Endothelial cell (in vitro differentiated cells): ENCODE data around the gene DPCD. TPM values are rescaled to one million over a fixed set of nuclear protein-coding genes. Genes with fewer than 3 reads are reported as not detected.

Experiments used
- DNase-seq: peaks from one replicate; pipeline ENCODE4 v3.0.0; 2021; ENCODE audit warnings: low spot score
- H3K27ac Mint-ChIP-seq: one replicate; pipeline ENCODE4 v1.8.0; 2021; ENCODE audit warnings: mixed read lengths, inconsistent platforms; ENCODE audit not compliant: unreplicated experiment
- H3K27me3 Mint-ChIP-seq: one replicate; pipeline ENCODE4 v1.8.0; 2021; ENCODE audit warnings: mild to moderate bottlenecking, moderate library complexity, mixed read lengths, inconsistent platforms; ENCODE audit not compliant: unreplicated experiment
- H3K36me3 Mint-ChIP-seq: one replicate; pipeline ENCODE4 v1.8.0; 2021; ENCODE audit warnings: mild to moderate bottlenecking, low read depth, mixed read lengths, inconsistent platforms; ENCODE audit not compliant: unreplicated experiment
- H3K4me1 Mint-ChIP-seq: one replicate; pipeline ENCODE4 v1.8.0; 2021; ENCODE audit warnings: mild to moderate bottlenecking, mixed read lengths, inconsistent platforms; ENCODE audit not compliant: unreplicated experiment
- H3K4me3 Mint-ChIP-seq: one replicate; pipeline ENCODE4 v1.8.0; 2021; ENCODE audit warnings: mild to moderate bottlenecking, mixed read lengths, inconsistent platforms; ENCODE audit not compliant: unreplicated experiment
- H3K9me3 Mint-ChIP-seq: one replicate; pipeline ENCODE4 v1.8.0; 2021; ENCODE audit warnings: mixed read lengths, inconsistent platforms; ENCODE audit not compliant: unreplicated experiment
- total RNA-seq: library from RNA; stranded (reverse); fragmentation: NEBNext Ultra II Directional; extraction: Animal tissue kit (Norgen Biotek cat#: 25700); gene quantifications from one replicate; pipeline ENCODE4 v1.2.1, GENCODE V29; 2021; ENCODE audit not compliant: unreplicated experiment
- TF ChIP-seq, protein P1 (sequence below): fragments of 200-600 bp; sonication (generic); IDR thresholded peaks from one replicate; pipeline ENCODE4 v1.5.0; 2021; ENCODE audit warnings: antibody characterized with exemption; ENCODE audit not compliant: unreplicated experiment

The DPCD gene
- total RNA-seq, 1 donor from 2014 or later = 16.7 TPM

DNA sequence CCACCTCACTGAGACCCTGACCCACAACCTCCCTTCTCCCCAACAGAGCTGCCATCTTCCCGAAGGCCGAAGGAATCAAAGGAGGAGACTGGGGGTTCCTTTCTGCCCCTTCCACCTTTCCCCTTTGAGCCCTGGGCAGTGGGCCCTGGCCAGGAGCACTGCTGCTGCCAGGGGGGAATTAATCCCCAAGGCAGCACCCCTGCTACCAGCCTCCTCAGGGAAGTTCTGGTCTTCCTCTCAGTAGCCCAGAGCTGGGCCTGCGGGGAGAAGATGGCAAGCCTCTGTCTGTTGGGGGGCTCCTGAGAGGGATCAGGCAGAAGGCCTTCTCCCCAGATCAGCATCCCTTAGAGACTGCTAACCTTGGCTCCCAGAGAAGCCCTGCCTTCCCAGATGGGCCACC lies 25.5 kb downstream of the DPCD start:
- Mint-ChIP-seq H3K27ac (no peak overlapping the region), H3K36me3 (peaks cover 14% of the 10 kb centered on the region), H3K4me3 (no peak overlapping the region), H3K4me1 (peaks cover 35% of the 10 kb centered on the region), H3K27me3 (peaks cover 11% of the 10 kb centered on the region), H3K9me3 (no peaks in the 10 kb centered on the region)
- DNase-seq = no peak
- TF ChIP-seq, protein P1, sequence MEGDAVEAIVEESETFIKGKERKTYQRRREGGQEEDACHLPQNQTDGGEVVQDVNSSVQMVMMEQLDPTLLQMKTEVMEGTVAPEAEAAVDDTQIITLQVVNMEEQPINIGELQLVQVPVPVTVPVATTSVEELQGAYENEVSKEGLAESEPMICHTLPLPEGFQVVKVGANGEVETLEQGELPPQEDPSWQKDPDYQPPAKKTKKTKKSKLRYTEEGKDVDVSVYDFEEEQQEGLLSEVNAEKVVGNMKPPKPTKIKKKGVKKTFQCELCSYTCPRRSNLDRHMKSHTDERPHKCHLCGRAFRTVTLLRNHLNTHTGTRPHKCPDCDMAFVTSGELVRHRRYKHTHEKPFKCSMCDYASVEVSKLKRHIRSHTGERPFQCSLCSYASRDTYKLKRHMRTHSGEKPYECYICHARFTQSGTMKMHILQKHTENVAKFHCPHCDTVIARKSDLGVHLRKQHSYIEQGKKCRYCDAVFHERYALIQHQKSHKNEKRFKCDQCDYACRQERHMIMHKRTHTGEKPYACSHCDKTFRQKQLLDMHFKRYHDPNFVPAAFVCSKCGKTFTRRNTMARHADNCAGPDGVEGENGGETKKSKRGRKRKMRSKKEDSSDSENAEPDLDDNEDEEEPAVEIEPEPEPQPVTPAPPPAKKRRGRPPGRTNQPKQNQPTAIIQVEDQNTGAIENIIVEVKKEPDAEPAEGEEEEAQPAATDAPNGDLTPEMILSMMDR = no peak

DNA sequence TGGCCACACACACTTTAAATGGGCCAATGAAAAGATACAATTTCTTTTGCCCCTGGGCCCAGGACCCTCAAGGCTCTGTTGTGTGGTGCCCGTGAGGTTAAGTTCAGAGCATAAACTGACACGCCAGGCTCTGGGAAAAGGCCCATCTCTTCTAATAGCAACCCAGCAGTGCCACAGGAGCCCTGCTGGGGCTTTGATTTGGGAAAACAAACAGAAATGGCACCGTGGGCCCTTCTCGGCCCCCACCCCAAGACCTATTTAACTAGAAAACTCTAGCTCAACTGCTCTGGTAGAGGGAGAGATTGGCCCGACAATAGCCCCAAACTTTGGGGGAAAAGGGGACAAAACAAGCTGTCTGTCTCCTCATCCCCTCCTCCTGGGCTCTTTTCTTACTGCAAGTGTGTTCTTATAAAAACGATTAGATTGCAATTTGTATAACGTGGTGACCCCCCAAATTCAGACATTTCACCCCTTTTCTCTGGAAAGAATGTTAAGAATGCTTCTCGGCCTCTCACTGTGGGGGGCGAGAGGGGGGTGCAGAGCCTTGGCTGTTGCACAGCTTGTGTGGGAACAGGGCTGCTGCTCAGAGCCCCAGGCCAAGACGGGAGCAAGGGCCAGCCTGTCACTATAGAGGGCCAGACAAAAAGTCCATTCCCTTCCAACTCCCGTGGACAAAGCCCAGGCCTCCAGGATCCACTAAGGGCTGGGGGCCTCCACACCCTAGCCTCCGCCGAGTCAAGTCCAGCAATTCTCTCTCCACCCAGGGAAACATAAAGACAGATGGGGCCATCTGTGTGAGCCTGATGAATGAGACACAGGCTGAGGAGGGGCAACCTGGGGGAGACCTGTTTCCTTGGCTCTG lies 26.8 kb downstream of the DPCD start:
- H3K4me3 Mint-ChIP-seq = no peak overlapping the region
- no peaks in the 10 kb centered on the region for H3K9me3 Mint-ChIP-seq
- no peak overlapping the region for H3K27ac Mint-ChIP-seq
- no peak for DNase-seq
- H3K27me3 Mint-ChIP-seq = peaks cover 8% of the 10 kb centered on the region
- H3K4me1 Mint-ChIP-seq = peaks cover 26% of the 10 kb centered on the region
- TF ChIP-seq, protein P1 = no peak
- peaks cover 11% of the 10 kb centered on the region for H3K36me3 Mint-ChIP-seq

DNA sequence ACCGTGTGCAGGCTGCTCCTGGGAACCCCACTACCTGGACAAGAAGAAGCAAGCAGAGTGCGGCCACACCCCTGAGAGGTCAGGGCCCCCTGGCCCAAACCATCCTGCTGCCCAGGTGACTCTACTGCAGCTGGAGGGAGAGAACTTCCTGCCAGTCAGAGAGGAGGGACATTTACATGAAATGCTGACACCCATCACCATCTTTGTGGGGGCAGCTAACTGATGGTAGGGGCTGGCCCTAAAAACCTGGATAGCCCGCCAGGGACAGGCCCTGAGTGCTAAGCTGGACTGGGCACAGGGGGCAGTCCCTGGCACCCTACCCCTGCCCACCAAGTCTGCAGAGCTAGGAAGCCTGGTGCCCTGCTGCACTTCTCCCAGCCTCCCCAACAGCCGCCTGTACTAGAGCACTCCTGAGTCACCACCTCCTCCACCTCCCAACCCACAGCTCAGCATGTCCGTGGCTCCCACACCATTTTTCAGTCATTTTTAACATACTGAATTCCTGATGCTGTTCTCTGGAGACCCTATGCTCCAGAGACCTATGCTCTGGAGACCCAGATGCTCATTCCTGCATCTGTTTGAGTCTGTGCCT lies 27.5 kb downstream of the DPCD start:
- DNase-seq = no peak
- Mint-ChIP-seq H3K9me3 (no peaks in the 10 kb centered on the region), H3K4me3 (peak overlapping the region; percentile 51), H3K27ac (peak overlapping the region; percentile 9), H3K27me3 (peaks cover 7% of the 10 kb centered on the region), H3K36me3 (peaks cover 15% of the 10 kb centered on the region), H3K4me1 (peaks cover 26% of the 10 kb centered on the region)
- TF ChIP-seq, protein P1 = no peak

DNA sequence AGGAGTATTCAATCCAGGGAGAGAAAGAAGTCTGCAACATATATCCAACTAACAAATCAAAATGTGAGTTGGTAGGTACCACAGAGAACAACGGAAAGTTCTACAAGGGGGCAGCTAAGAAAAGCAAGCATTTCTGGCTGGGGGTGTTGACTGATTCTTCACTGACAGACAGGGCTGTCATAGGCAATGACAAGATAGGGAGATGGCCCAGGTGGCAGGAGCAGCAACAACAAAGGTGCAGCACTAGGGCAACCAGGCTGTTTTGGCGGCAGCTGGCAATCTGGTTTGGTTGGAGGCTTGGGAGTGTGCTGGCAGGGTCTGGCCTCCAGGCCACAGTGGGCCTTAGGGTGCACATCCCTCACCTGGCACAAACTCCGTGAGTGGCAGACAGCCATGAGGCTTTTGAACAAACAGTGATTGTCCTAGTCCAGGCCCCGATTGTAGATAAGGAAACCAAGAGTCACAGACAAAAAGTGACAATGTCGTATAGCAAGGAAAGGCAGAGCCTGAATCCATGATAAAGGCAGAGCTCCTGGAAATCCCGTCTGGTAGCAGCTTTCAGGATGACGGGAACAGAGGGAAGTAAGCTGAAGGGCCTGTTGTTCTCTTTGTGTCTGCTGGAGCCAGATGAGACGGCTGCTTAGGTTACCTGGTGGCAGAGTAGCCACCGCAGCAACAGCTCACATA lies 28.4 kb downstream of the DPCD start:
- peaks cover 13% of the 10 kb centered on the region for H3K36me3 Mint-ChIP-seq
- peak overlapping the region; percentile 77 for H3K4me3 Mint-ChIP-seq
- TF ChIP-seq, protein P1 = no peak
- no peaks in the 10 kb centered on the region for H3K9me3 Mint-ChIP-seq
- DNase-seq = no peak
- peaks cover 7% of the 10 kb centered on the region for H3K27me3 Mint-ChIP-seq
- H3K27ac Mint-ChIP-seq = peak overlapping the region; percentile 9
- H3K4me1 Mint-ChIP-seq = peaks cover 26% of the 10 kb centered on the region
